GM23338 (cell line): Measurements from ENCODE around the gene ITGB3BP. TPM values are rescaled to one million over a fixed set of nuclear protein-coding genes. Genes with fewer than 3 reads are reported as not detected.

Experiments
- ATAC-seq: fragments of 200-7000 bp; cut with Tn5 transposase; 3 replicates; pipeline ENCODE4 v1.9.1; 2020
- DNase-seq: peaks from one replicate; pipeline ENCODE4 v3.0.0-alpha.2; 2015; ENCODE audit warnings: low spot score
- H2AFZ ChIP-seq: fragments of 200-600 bp; sonication (generic); 2 replicates; pipeline ENCODE4 v1.8.0; 2016; ENCODE audit warnings: antibody characterized with exemption, mild to moderate bottlenecking, moderate library complexity
- H3F3A ChIP-seq: fragments of 200-600 bp; sonication (generic); replicated peaks from 2 replicates; pipeline ENCODE4 v1.8.0; 2017; ENCODE audit warnings: antibody characterized with exemption, mixed run types, low read depth
- H3K27ac ChIP-seq: fragments of 200-600 bp; sonication (generic); 2 replicates; pipeline ENCODE4 v1.6.1; 2016; ENCODE audit warnings: low read depth
- H3K27me3 ChIP-seq: fragments of 200-600 bp; sonication (generic); 2 replicates; pipeline ENCODE4 v1.8.0; 2016; ENCODE audit warnings: mild to moderate bottlenecking, mixed run types, moderate library complexity; ENCODE audit not compliant: insufficient read depth
- H3K36me3 ChIP-seq: fragments of 200-600 bp; sonication (generic); 2 replicates; pipeline ENCODE4 v1.8.0; 2016; ENCODE audit warnings: mild to moderate bottlenecking; ENCODE audit not compliant: insufficient read depth
- H3K4me1 ChIP-seq: fragments of 200-600 bp; sonication (generic); 2 replicates; pipeline ENCODE4 v1.8.0; 2016; ENCODE audit warnings: mild to moderate bottlenecking, moderate library complexity; ENCODE audit not compliant: insufficient read depth
- H3K4me2 ChIP-seq: fragments of 200-600 bp; sonication (generic); 2 replicates; pipeline ENCODE4 v1.7.1; 2017; ENCODE audit warnings: mixed run types
- H3K4me3 ChIP-seq: fragments of 200-600 bp; sonication (generic); 2 replicates; pipeline ENCODE4 v1.6.1; 2016; ENCODE audit warnings: mixed run types
- H3K79me2 ChIP-seq: fragments of 200-600 bp; sonication (generic); replicated peaks from 2 replicates; pipeline ENCODE4 v1.8.0; 2017; ENCODE audit warnings: mild to moderate bottlenecking; ENCODE audit not compliant: insufficient read depth
- H3K9me2 ChIP-seq: fragments of 200-600 bp; sonication (generic); 2 replicates; pipeline ENCODE4 v1.8.0; 2017; ENCODE audit not compliant: insufficient read depth
- H4K20me1 ChIP-seq: fragments of 200-600 bp; sonication (generic); replicated peaks from 2 replicates; pipeline ENCODE4 v1.8.0; 2017; ENCODE audit warnings: mild to moderate bottlenecking; ENCODE audit not compliant: insufficient read depth
- H3K27ac Mint-ChIP-seq: 2 replicates; pipeline ENCODE4 v1.8.0; 2020; ENCODE audit warnings: inconsistent platforms, mild to moderate bottlenecking, moderate library complexity, mixed read lengths
- H3K27me3 Mint-ChIP-seq: 3 replicates; pipeline ENCODE4 v1.8.0; 2022; ENCODE audit warnings: low read depth, mild to moderate bottlenecking, moderate library complexity, mixed read lengths, inconsistent platforms; ENCODE audit not compliant: insufficient read depth, poor library complexity
- H3K36me3 Mint-ChIP-seq: 3 replicates; pipeline ENCODE4 v1.8.0; 2021; ENCODE audit warnings: low read depth, mild to moderate bottlenecking, inconsistent platforms, moderate library complexity, mixed read lengths
- H3K4me1 Mint-ChIP-seq: 3 replicates; pipeline ENCODE4 v1.8.0; 2020; ENCODE audit warnings: mild to moderate bottlenecking, inconsistent platforms, mixed read lengths
- H3K4me3 Mint-ChIP-seq: 3 replicates; pipeline ENCODE4 v1.8.0; 2021; ENCODE audit warnings: moderate library complexity, mild to moderate bottlenecking, inconsistent platforms, mixed read lengths
- H3K9me3 Mint-ChIP-seq: 3 replicates; pipeline ENCODE4 v1.8.0; 2020; ENCODE audit warnings: moderate library complexity, mild to moderate bottlenecking, inconsistent platforms, mixed read lengths
- CTCF ChIP-seq, 2 experiments: fragments of 200-600 bp in 1 of 2; sonication (generic) in 1 of 2; conservative IDR thresholded peaks; 2 replicates each; pipeline versions ENCODE4 v1.5.1 to v1.6.1; 2016 to 2017; ENCODE audit warnings: antibody characterized with exemption in 2 of 2, low read depth in 2 of 2, mild to moderate bottlenecking in 2 of 2, moderate library complexity in 1 of 2
- EZH2 ChIP-seq: fragments of 200-600 bp; sonication (generic); IDR thresholded peaks from one replicate; pipeline ENCODE4 v1.8.0; 2017; ENCODE audit warnings: antibody characterized with exemption, mild to moderate bottlenecking, low read depth; ENCODE audit not compliant: unreplicated experiment
- EZH2phosphoT487 ChIP-seq: fragments of 200-600 bp; sonication (generic); IDR thresholded peaks from one replicate; pipeline ENCODE4 v1.8.1; 2018; ENCODE audit warnings: antibody characterized with exemption; ENCODE audit not compliant: unreplicated experiment
- STAT1 ChIP-seq: IDR thresholded peaks from one replicate; pipeline ENCODE4 v1.6.1; 2016; ENCODE audit warnings: antibody characterized with exemption; ENCODE audit not compliant: unreplicated experiment
- ZNF114 ChIP-seq: fragments of 250-450 bp; sonication (Bioruptor Pico); IDR thresholded peaks from 2 replicates; pipeline ENCODE4 v1.5.0; 2020; ENCODE audit warnings: mild to moderate bottlenecking, moderate library complexity
- ZNF462 ChIP-seq: fragments of 250-450 bp; sonication (Bioruptor Pico); IDR thresholded peaks from 2 replicates; pipeline ENCODE4 v1.5.0; 2020; ENCODE audit warnings: mild to moderate bottlenecking, moderate library complexity
- polyA plus RNA-seq: library from polyadenylated mRNA; unstranded; fragments of >200 nt; fragmentation: Nextera tagmentation; extraction: Ambion mirVana; gene quantifications from 2 replicates; pipeline ENCODE4 v1.2.1, GENCODE V29; 2016
- total RNA-seq: library from RNA; depleted of rRNA; stranded (reverse); fragments of >200 nt; shearing (Covaris generic); gene quantifications from 2 replicates; pipeline ENCODE4 v1.2.3, GENCODE V29; 2014

Gene ITGB3BP
- total and polyA plus RNA-seq, 2 experiments from 2014 or later, result 49.4 to 101 TPM

GRCh38 chr1:63533931-63534330 lies 10.9 kb upstream of the ITGB3BP start (continued):
- TF ChIP-seq ZNF462 (CRISPR knock-in tag) (no peak), STAT1 (no peak), EZH2phosphoT487 (no peak)

GRCh38 chr1:63532727-63533126 lies 9.7 kb upstream of the ITGB3BP start:
- Histone ChIP-seq H3K27ac (no peak overlapping the region), H3K79me2 (no peaks in the 10 kb centered on the region), H3K4me3 (no peak overlapping the region), H3K4me1 (0 out of 2 replicates have a peak, but pooled peaks cover 4% of the 10 kb centered on the region), H3K27me3 (no peaks in the 10 kb centered on the region), H4K20me1 (no peaks in the 10 kb centered on the region), H2AFZ (no peak overlapping the region), H3K9me2 (no peaks in the 10 kb centered on the region), H3K36me3 (no peaks in the 10 kb centered on the region), H3F3A (no peaks in the 10 kb centered on the region), H3K4me2 (no peak overlapping the region)
- ATAC-seq (no peak), DNase-seq (no peak)
- Mint-ChIP-seq H3K4me1 (peaks cover 9% of the 10 kb centered on the region; the same call in 2 of the 3 replicates), H3K27ac (no peak overlapping the region), H3K36me3 (no peaks in the 10 kb centered on the region; the same call in 2 of the 3 replicates), H3K4me3 (no peak overlapping the region), H3K9me3 (no peaks in the 10 kb centered on the region), H3K27me3 (no peaks in the 10 kb centered on the region)
- no peak for TF ChIP-seq EZH2
- TF ChIP-seq ZNF114 (CRISPR knock-in tag), result no peak
- TF ChIP-seq CTCF (conservative IDR thresholded peaks at IDR 0.05; ENCODE audit: low read depth in 2 of 2), result no peak
